ENCODE results near the gene CLDN12.
"Not testable (repeated sequence)": the region's sequence is repeated elsewhere in the genome, so short reads cannot be mapped to it uniquely, and the experiment has no call there.

Gene CLDN12

DNA sequence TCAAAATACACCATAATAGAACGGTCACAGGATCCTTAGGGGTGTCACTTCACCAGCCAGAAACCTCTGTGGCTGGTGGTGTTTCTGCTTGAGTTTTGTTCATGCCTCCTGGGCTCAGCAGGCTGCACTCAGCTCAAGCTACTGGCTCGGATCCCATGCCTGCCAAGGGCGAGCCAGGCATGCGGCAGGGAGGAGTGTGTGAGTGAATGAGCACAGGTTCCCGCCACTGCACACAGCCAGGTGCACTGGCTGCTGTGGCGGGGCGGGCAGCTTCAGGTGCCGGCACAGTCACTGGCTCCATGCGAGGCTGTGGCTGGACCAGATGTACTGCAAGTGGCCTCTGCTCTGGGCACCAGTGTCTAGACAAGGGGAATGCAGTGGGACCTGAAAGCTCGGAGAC lies 29.5 kb downstream of the CLDN12 start:
- no peak overlapping the region for H3K4me3 ChIP-seq (ENCODE audit: low read depth, low read length)

DNA sequence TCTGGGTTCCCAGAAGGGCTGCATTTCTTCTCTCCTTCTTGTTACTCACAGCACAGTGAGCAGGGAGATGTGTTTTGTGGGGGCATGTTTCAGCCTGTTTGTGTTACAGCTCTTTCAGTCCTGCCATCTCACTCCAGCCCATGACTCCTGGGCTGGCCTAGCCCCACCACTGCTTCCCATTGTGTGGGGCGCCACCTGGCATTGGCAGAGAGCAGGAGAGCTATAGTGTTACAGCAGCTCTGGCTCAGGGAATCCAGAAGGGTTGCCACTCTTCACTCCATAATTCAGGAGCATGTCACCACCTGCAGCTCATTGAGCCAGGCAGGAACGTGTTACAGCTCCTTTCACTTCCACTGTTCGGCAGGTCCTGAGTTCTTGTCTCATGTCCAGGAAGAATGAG lies 30.0 kb downstream of the CLDN12 start:
- H3K4me3 ChIP-seq (ENCODE audit: low read depth, low read length) = no peak overlapping the region

DNA sequence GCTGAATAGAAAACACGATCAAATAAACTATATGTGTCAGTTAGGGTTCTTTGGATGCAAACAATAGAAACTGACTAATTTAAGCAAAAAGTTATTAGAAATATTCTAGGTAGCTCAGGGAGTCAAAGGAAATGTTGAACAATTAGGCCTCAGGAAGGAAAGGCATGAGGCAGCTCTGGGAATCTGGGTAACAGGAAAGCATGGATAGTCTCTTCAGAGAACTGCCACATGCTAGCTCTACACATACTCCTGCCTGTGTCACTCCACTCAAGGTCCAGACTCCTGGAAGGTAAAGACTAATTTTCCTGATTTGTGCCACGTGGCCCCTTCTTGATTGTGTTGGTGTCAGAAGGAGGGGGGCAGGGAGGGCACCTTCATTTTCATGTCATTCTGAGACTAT lies 42.4 kb downstream of the CLDN12 start:
- no peak overlapping the region for H3K4me3 ChIP-seq (ENCODE audit: low read depth, low read length)

DNA sequence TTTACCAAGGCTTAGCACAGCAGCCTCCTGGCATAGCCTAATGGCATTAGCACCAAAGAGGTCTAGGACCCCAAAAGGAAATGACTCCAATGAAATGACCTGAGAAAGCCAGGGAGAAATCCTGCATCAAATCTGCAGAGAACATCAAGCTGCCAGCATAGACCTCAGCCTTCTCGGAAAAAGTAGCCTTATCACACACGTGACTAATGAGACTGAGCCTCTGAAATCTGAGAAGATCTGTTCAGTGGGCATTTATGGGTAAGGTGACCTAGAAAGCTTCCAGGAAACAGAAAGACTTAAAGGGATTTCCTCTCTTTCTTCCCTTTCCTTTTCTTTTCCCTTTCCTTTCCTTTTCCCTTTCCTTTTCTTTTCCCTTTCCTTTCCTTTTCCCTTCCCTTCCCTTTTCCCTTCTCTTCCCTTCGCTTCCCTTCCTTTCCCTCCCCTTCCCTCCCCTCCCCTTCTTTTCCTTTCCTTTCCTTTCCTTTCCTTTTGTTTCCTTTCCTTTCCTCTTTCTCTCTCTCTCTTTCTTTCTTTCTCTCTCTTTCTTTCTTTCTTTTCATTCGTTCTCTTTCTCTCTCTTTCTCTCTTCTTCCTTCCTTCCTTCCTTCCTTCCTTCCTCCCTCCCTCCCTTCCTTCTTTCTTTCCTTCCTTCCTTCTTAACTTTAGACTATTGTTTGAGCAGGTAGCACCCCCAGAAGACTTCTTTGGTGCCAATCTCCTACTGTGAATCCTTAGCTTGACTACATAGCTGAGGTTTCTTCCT lies 43.1 kb downstream of the CLDN12 start:
- H3K4me3 ChIP-seq (ENCODE audit: low read depth, low read length) = no peak overlapping the region

DNA sequence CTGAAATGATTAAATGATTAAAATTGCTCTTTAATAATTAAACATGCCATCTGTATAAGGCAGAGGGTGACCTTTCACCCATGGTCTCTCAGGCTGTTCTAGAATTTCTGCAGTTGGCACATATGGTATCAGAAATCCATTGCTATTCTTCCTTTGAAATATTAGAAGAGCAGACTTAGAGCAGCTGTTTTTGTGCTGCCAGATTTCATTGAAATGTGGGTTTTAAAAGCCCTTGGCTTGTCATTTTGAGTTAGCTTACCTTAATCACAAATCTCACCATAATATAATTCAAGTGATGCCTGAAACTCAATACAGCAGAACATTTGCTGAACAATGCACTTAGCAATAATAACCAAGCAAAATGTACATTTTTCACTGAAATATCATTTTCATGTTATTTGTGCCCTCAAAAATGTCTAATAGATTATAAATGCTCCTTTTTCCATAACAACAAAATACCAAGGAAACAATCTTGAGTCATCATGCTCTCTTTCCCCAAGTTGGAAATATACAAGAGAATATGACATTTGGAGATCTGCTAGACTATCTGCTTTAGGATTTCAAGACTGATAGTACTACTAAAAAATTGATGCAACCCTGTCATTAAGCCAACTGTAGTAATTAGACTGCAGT lies 50.1 kb downstream of the CLDN12 start:
- H3K4me3 ChIP-seq (ENCODE audit: low read depth, low read length) = no peak overlapping the region

DNA sequence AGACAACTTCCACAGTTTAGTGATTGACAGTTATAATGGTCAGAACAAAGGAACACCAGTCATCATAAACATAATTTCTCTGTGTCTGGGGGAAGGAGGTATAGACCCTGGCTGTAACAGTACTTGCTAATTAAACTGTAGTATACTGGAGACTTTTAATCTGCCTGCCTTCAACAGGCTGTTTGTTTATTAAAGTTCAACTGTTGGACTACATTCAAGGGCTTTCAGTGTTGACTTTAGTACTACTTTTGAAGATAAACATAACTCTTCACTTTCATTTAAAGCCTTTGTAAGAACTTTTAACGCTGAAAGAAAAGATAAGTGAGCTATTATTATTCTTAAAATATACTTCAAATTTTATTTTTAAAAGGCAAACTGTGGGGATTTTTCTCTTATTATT lies 50.7 kb downstream of the CLDN12 start:
- H3K4me3 ChIP-seq (ENCODE audit: low read depth, low read length) = no peak overlapping the region

DNA sequence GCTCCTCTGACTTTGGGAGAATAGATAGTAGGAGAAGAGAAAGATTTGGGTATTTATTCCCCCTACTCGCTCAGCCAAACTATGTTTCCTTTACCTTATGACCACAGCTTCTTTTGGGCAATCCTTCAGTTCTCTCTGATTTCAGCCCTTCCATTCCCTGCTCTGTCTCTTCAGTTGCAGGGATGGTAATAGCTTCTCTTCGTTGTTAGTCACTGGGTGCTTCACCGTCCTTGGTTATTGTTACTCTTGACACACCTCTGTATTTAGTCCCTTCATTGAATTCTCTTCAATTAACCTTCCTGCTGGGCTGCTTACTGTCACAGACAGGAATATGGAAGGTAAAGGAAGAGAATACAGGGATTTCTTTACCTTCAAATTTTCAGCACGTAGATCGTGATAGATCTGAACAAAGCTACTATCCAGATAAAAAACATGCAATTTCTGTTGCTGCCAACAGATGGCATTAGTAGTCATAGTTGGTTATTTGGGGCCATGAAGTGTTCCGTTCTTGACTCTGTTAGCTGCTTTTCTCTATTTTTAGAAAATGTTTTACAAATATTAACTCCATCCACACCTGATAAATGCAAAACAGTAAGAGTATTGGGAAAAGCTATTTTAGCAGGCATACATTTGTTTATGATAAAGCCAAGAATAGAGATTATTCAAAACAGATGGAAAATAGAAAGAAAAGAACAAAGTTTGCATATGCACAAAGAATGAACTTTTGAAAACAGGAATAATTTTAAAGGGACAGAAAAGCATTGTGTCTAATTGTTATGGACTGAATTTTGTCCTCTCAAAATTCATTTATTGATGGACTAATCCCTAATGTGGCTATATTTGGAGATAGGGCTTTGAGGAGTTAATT lies 52.1 kb downstream of the CLDN12 start:
- H3K4me3 ChIP-seq (ENCODE audit: low read depth, low read length) = no peak overlapping the region

DNA sequence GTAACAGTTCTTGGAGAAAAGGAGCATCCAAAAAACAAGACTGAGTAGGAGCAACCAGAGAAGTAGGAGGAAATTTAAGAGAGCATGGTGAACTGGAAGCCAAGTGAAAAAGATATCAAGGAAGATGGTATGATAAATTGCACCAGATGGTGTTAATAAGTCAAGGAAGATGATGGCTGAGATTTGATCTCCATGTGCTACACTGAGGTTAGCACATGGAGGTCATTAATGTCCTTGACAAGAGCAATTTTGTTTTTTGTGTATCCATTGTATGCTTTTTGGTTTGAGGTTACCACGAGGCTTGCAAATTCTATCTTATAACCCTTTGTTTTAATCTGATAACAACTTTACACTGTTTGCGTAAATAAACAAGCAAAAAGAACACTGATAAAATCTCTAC lies 54.8 kb downstream of the CLDN12 start:
- H3K4me3 ChIP-seq (ENCODE audit: low read depth, low read length) = no peak overlapping the region

DNA sequence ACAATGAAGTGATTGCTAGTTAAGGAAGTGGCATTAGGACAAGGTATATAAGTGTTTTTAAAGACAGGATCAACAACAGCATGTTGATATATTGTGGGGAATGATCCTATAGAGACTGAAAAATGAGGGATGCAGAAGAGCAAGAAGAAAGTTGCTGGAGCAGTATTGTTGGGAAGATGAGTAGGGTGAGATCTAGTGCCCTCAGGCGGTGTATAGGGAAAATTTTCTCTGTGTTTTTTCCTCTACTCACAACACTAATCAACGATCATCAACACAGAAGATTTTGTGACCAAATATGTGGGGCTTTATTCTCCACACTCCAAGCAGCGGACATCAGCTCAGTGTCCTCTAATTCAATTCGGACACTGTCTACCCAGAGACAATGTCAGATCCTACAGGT lies 56.6 kb downstream of the CLDN12 start:
- H3K4me3 ChIP-seq (ENCODE audit: low read depth, low read length) = no peak overlapping the region

DNA sequence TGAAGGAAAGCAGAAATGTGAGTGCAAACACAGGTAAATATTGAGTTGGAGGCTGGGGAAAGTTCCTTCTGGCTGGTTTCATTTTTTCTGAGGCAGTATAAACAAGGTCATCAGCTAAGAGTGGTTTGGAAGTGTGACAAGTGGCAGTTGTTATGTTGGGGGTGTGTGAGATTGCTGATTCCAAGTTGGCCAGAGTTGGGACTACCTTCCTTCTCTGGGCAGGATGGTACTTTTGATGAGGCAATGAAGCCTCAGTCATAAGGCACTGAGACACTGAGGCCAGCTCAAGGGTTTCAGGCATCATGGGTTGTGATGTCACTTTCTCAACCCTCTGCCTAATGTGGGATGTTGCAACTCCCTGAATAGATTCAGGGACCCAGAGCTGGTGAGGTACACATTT lies 58.0 kb downstream of the CLDN12 start:
- H3K4me3 ChIP-seq (ENCODE audit: low read depth, low read length) = no peak overlapping the region

DNA sequence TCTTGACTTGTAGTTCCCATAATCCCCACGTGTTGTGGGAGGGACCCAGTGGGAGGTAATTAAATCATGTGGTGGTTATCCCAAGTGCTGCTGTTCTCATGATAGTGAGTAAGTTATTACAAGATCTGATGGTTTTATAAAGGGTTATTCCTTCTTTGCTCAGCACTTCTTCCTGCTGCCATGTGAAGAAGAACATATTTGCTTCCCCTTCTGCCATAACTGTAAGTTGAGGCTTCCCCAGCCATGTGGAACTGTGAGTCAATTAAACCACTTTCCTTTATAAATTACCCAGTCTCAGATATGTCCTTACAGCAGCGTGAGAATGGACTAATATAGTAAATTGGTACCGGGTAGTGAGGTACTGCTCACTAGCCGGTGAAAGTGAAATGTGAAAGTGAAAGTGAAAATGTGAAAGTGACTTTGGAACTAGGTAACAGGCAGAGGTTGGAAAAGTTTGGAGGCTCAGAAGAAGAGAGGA lies 59.9 kb downstream of the CLDN12 start:
- H3K4me3 ChIP-seq (ENCODE audit: low read depth, low read length) = not testable (repeated sequence)

Measured in iPS-11a (cell line).